T-cell (primary cell): ENCODE measurements around the gene NEGR1. TPM values are rescaled to one million over a fixed set of nuclear protein-coding genes. Genes with fewer than 3 reads are reported as not detected.

ENCODE experiments used
- ATAC-seq, 4 experiments: fragments of 200-7000 bp in 3 of 4; fragments of 150-1000 bp in 1 of 4; cut with Tn5 transposase; replicated peaks in 1 of 4; 1 replicate in 3 of 4; 2 replicates in 1 of 4; pipeline ENCODE4 v1.10.0; 2021; ENCODE audit warnings: moderate library complexity in 3 of 4, mild to moderate bottlenecking in 2 of 4, moderate number of reproducible peaks in 1 of 4
- CTCF ChIA-PET, 2 donors: fragments of 300-600 bp; sonication (Branson Sonifier 250); formaldehyde crosslinking; loops; one replicate each; lab custom pipeline; 2022; ENCODE audit warnings: antibody characterized with exemption in 2 of 2; lab: Charles Lee
- POLR2A ChIA-PET, 2 donors: fragments of 300-600 bp; sonication (Branson Sonifier 250); formaldehyde crosslinking; loops; one replicate each; lab custom pipeline; 2022; ENCODE audit warnings: antibody characterized with exemption in 2 of 2; lab: Charles Lee
- DNase-seq, 35 experiments: peaks; one replicate each; pipeline versions ENCODE4 v3.0.0 to v3.0.0-alpha.2; 2013 to 2023
- H3K27ac ChIP-seq: one replicate; pipeline ENCODE4 v1.5.1; 2013; ENCODE audit warnings: low read length
- H3K27me3 ChIP-seq, 2 experiments: replicated peaks in 1 of 2; 1 replicate in 1 of 2; 2 replicates in 1 of 2; pipeline versions ENCODE4 v1.6.1 to v1.7.0; 2013; ENCODE audit warnings: low read length in 1 of 2, mixed read lengths in 1 of 2; ENCODE audit not compliant: control insufficient read depth in 2 of 2, insufficient read depth in 2 of 2; ENCODE audit errors: extremely low read depth in 1 of 2
- H3K36me3 ChIP-seq, 2 donors: 1 replicate in 1 of 2; 2 replicates in 1 of 2; pipeline versions ENCODE4 v1.6.1 to v1.7.0; 2013; ENCODE audit warnings: low read length in 1 of 2; ENCODE audit not compliant: control insufficient read depth in 2 of 2, insufficient read depth in 1 of 2; ENCODE audit errors: extremely low read depth in 1 of 2
- H3K4me1 ChIP-seq, 2 experiments: 1 replicate in 1 of 2; 2 replicates in 1 of 2; pipeline versions ENCODE4 v1.6.1 to v1.7.0; 2013; ENCODE audit warnings: low read length in 2 of 2, mixed read lengths in 1 of 2; ENCODE audit not compliant: insufficient read depth in 2 of 2, control insufficient read depth in 1 of 2; ENCODE audit errors: extremely low read depth in 1 of 2
- H3K4me3 ChIP-seq, 2 donors: 1 replicate in 1 of 2; 2 replicates in 1 of 2; pipeline versions ENCODE4 v1.5.1 to v1.7.0; 2013; ENCODE audit warnings: mild to moderate bottlenecking in 2 of 2, low read length in 1 of 2, moderate library complexity in 1 of 2; ENCODE audit not compliant: control insufficient read depth in 1 of 2; ENCODE audit errors: extremely low read depth in 1 of 2
- H3K9me3 ChIP-seq: 2 replicates; pipeline ENCODE4 v1.7.0; 2013
- H3K27ac Mint-ChIP-seq, 2 donors: one replicate each; pipeline ENCODE4 v1.8.0; 2020 to 2021; ENCODE audit warnings: mild to moderate bottlenecking in 2 of 2, mixed read lengths in 2 of 2
- H3K27me3 Mint-ChIP-seq, 2 donors: one replicate each; pipeline ENCODE4 v1.8.0; 2021 to 2022; ENCODE audit warnings: mixed read lengths in 2 of 2
- H3K36me3 Mint-ChIP-seq: one replicate; pipeline ENCODE4 v1.8.0; 2021; ENCODE audit warnings: mixed read lengths
- H3K4me1 Mint-ChIP-seq, 3 donors: one replicate each; pipeline ENCODE4 v1.8.0; 2020 to 2022; ENCODE audit warnings: mixed read lengths in 3 of 3, mild to moderate bottlenecking in 1 of 3
- H3K4me3 Mint-ChIP-seq, 3 donors: one replicate each; pipeline ENCODE4 v1.8.0; 2020 to 2022; ENCODE audit warnings: mild to moderate bottlenecking in 3 of 3, mixed read lengths in 3 of 3, moderate library complexity in 3 of 3
- H3K9me3 Mint-ChIP-seq, 3 donors: one replicate each; pipeline ENCODE4 v1.8.0; 2020 to 2022; ENCODE audit warnings: mixed read lengths in 3 of 3
- WGBS: methylation state at CpG from one replicate; pipeline ENCODE4 v1.1.5; 2013; ENCODE audit warnings: missing lambda C conversion rate; ENCODE audit not compliant: insufficient coverage; 5-methylcytosine and 5-hydroxymethylcytosine counted together
- total RNA-seq, 35 experiments: library from RNA in 6 of 35; stranded (reverse) in 6 of 35; fragments of 120-200 nt in 1 of 35; gene quantifications; one replicate each; pipeline versions ENCODE4 v1.2.1 to v1.2.4 and lab custom pipeline; 2013 to 2026

Gene NEGR1
- total RNA-seq, 5 donors from 2014 or later (not counting 1 experiment from before 2014, with no cell fraction given), result 0.05 to 0.26 (median 0.14) TPM; not detected in 1

DNA sequence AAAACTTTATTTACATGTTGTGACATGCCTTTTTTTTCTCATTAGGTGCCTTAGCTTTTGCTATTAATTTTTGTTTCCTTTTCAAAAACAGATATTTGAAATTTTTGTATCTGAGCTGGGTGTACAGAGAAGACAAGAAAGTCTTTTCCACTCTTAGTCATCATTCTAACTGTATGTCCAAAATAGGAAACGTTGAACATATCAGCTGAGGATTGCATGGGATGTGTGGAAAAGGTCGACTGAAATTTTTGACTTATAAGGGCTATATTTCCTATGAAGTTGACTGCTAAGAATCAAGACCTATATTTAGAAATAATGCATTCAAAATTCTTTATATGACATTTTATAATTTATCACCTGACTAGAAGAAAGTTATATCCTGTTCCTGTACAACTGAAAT lies 931.5 kb downstream of the NEGR1 start:
- H3K4me3 Mint-ChIP-seq, result no peak overlapping the region
- H3K27me3 Mint-ChIP-seq, result no peaks in the 10 kb centered on the region
- Histone ChIP-seq H3K36me3 (no peaks in the 10 kb centered on the region), H3K27me3 (no peaks in the 10 kb centered on the region), H3K4me1 (no peaks in the 10 kb centered on the region), H3K9me3 (no peaks in the 10 kb centered on the region), H3K27ac (no peak overlapping the region), H3K4me3 (no peak overlapping the region)
- POLR2A ChIA-PET, result no interaction called here
- H3K36me3 Mint-ChIP-seq, result no peaks in the 10 kb centered on the region
- ATAC-seq, result no peak
- CTCF ChIA-PET, result no interaction called here
- peaks cover 3 to 17% (median 14%) of the 10 kb centered on the region in 3 donors for H3K9me3 Mint-ChIP-seq
- H3K27ac Mint-ChIP-seq, result no peak overlapping the region
- no peak for DNase-seq
- no peaks in the 10 kb centered on the region for H3K4me1 Mint-ChIP-seq
- WGBS, result no CpG with 5 or more reads among the region's 2 CpGs

DNA sequence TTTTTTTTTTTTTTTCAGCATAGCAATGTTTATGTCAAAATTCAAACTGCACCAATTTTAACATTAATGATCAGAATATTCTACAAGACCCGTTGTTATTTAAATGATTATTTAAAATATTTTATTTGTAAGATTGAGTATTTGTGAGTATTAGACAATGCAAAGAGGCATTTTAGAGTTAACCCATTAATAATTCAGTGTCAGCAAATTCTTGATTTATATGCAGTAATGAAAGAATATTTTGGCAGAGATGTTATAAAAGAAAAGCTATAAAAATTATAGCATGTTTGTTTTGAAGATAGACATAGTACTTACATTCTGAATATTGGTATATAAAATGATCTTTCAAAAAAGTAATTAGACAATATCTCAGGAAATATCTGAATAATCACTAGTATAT lies 932.0 kb downstream of the NEGR1 start:
- CTCF ChIA-PET, result no interaction called here
- Histone ChIP-seq H3K27me3 (no peaks in the 10 kb centered on the region), H3K9me3 (no peaks in the 10 kb centered on the region), H3K4me1 (no peaks in the 10 kb centered on the region), H3K4me3 (no peak overlapping the region), H3K27ac (no peak overlapping the region), H3K36me3 (no peaks in the 10 kb centered on the region)
- H3K36me3 Mint-ChIP-seq, result no peaks in the 10 kb centered on the region
- DNase-seq (no peak), ATAC-seq (no peak)
- peaks cover 3 to 14% (median 14%) of the 10 kb centered on the region in 3 donors for H3K9me3 Mint-ChIP-seq
- no peaks in the 10 kb centered on the region for H3K27me3 Mint-ChIP-seq
- POLR2A ChIA-PET, result no interaction called here
- no peak overlapping the region for H3K4me3 Mint-ChIP-seq
- WGBS, result no CpG with 5 or more reads among the region's 1 CpG
- no peak overlapping the region for H3K27ac Mint-ChIP-seq
- H3K4me1 Mint-ChIP-seq, result no peaks in the 10 kb centered on the region
